Activated effector memory CD4-positive, alpha-beta T cell treated with anti-CD3 and anti-CD28 coated beads, Interleukin-2, amount 50 U/mL, for 16 hours (primary cell): ENCODE results near the gene CACNG3.
"Not testable (repeated sequence)": the region's sequence is repeated elsewhere in the genome, so short reads cannot be mapped to it uniquely, and the experiment has no call there.

Experiments
- DNase-seq: peaks from one replicate; pipeline ENCODE4 v3.0.0-alpha.2; 2020

CACNG3 gene

GRCh38 chr16:24255456-24256371, at the start of gene CACNG3:
Gene CACNG3 (plus strand): TSS chr16:24256335. CDS start chr16:24256755, 420 bp downstream.
- DNase-seq: peak; percentile 78

- DNase-seq: no peak
Observed at GRCh38 chr16:24206926-24207325, 49.2 kb upstream of the CACNG3 start.

GRCh38 chr16:24208710-24209109, 47.4 kb upstream of the CACNG3 start:
- DNase-seq: no peak

GRCh38 chr16:24214992-24215391, 41.1 kb upstream of the CACNG3 start:
- no peak for DNase-seq

GRCh38 chr16:24216961-24217360, 39.2 kb upstream of the CACNG3 start:
- DNase-seq: no peak

GRCh38 chr16:24217461-24217860, 38.7 kb upstream of the CACNG3 start:
- DNase-seq: no peak

GRCh38 chr16:24218299-24218698, 37.8 kb upstream of the CACNG3 start:
- DNase-seq: no peak

- no peak for DNase-seq
Observed at GRCh38 chr16:24221219-24221618, 34.9 kb upstream of the CACNG3 start.

GRCh38 chr16:24228514-24228913, 27.6 kb upstream of the CACNG3 start:
- no peak for DNase-seq

GRCh38 chr16:24232936-24233335, 23.2 kb upstream of the CACNG3 start:
- no peak for DNase-seq

- no peak for DNase-seq
Observed at GRCh38 chr16:24234737-24235136, 21.4 kb upstream of the CACNG3 start.

- no peak for DNase-seq
Observed at GRCh38 chr16:24235806-24236205, 20.3 kb upstream of the CACNG3 start.

GRCh38 chr16:24238846-24239245, 17.3 kb upstream of the CACNG3 start:
- DNase-seq: not testable (repeated sequence)

GRCh38 chr16:24246911-24247607, 9.1 kb upstream of the CACNG3 start:
- DNase-seq: no peak

GRCh38 chr16:24253192-24253591, 2.9 kb upstream of the CACNG3 start:
- peak; percentile 67 for DNase-seq

GRCh38 chr16:24257958-24258357, 1.8 kb downstream of the CACNG3 start:
- no peak for DNase-seq

GRCh38 chr16:24258791-24259190, 2.7 kb downstream of the CACNG3 start:
- DNase-seq: no peak

GRCh38 chr16:24262816-24263215, 6.7 kb downstream of the CACNG3 start:
- no peak for DNase-seq

GRCh38 chr16:24270721-24271442, 14.7 kb downstream of the CACNG3 start:
- no peak for DNase-seq

GRCh38 chr16:24272379-24272778, 16.2 kb downstream of the CACNG3 start:
- DNase-seq: no peak

- no peak for DNase-seq
Observed at GRCh38 chr16:24273508-24274182, 17.5 kb downstream of the CACNG3 start.

GRCh38 chr16:24275413-24275812, 19.3 kb downstream of the CACNG3 start:
- DNase-seq: no peak

GRCh38 chr16:24279982-24280515, 23.9 kb downstream of the CACNG3 start:
- DNase-seq: no peak
